NCI-H1092 (cell line): Measurements from ENCODE around the gene MBNL1.

ENCODE experiments used
- DNase-seq: peaks from one replicate; lab custom pipeline; 2025; lab: John Stamatoyannopoulos, UW

MBNL1 gene

DNA sequence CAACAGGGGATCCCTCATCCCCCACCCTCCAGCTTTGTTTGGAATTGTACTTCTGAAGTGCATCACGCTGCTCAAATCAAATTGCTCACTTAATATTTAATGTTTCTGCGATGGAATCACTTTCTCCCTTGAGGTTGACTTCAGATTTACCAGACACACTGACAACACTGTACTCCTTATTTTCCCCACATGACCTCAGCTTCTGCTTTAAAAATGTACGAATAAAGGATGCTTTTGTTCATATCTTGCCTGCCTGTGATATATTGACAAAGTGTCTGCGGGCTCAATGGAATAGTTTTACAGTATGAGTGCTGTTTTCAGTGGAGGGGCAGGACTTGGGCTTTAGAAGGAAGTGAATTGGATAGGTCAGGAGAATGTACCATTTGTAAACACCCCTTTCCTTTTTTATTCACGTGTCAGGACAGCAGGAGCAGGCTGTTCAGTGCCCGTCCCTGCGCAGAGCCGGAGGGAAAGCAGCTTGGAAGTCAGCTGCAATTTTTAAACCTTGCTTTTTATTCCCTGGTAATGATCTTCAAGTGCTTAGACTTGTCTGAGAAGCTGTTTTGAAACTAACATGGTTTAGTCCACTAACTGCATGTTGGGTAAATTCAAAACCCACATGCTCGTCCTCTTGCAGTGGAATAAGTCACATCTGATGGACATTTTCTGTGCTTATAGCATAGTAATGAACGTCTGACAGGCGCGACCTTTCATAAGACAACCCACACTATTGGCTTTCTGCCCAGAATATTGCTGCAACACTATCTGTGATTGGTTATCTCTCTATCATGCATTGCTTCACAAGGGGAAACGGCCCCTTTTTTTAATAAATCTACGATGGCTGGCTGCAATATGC, 29.9 kb downstream of the MBNL1 start:
- DNase-seq = peak; percentile 65

DNA sequence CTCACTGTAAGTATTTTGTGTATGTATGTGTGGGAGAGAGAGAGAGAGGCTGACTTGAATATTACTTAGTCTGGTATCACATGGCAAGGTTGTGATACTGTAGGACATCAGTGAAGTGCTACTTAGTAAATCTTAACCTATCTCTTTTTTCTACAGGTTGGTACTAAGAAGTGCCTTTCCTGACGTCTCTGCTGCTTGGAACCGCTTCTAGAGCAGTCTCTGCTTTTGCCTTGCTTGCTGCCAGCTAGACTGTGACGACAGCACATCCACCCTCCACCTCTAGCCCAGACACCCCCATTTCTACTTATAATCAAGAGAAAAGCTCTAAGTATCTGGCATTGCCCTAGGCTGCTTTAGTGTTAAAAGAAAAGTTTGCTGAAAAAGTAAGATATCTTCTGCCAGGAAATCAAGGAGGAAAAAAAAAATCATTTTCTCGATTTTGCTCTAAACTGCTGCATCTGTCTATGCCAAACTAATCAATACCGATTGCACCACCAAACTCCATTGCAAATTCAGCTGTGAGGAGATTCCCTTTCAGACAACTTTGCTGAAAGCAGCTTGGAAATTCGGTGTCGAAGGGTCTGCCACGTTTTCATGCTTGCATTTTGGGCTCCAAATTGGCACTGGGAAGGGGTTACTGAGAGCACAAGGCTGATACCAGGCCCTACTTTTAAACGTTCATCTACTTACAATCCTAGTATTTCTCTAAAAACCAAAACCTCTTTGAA, 30.7 kb downstream of the MBNL1 start:
- no peak for DNase-seq

DNA sequence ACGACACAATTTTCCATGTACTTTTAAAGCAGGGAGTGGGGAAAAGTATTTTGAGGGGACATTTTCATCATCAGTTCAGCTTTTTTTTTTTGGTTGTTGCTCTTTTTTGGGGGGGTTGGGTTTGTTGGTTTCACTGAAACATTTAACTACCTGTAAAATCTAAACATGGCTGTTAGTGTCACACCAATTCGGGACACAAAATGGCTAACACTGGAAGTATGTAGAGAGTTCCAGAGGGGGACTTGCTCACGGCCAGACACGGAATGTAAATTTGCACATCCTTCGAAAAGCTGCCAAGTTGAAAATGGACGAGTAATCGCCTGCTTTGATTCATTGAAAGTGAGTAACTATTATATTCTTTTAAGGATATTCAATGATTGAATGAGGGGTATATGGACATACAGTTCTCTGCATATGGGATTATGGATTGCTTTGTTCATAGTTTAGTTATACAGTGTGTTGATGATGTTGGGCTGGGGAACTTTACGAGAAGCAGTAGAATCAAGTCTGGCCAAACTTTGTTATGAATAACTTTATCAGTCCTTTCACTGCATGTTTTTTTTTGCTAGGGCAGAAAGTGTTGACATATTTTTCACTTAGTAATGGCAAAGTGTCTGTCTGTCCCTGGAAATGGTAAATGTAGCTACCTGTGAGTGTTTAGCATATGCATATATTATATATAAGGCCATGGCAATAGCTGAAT, 31.5 kb downstream of the MBNL1 start:
- DNase-seq = no peak

DNA sequence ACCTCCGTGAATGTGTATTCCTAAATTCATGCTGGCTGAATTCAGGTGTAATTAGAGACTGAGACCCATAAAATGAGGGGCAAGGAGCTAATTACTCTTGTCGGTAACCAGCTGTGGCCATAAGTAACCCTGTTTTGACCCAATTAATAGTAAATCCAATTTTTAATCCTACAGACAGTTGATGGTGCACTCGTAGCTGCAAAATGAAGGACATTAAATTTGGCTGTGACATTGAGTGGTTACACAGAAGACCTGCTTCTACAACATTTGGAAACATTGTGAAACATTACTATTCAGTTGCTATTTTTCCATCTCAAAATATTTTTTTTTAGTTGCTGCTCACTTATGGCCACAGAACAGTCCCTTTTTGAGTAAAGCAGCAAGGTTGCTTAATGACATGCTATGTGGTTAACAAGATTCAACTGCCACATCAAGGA, 33.0 kb downstream of the MBNL1 start:
- DNase-seq = no peak

DNA sequence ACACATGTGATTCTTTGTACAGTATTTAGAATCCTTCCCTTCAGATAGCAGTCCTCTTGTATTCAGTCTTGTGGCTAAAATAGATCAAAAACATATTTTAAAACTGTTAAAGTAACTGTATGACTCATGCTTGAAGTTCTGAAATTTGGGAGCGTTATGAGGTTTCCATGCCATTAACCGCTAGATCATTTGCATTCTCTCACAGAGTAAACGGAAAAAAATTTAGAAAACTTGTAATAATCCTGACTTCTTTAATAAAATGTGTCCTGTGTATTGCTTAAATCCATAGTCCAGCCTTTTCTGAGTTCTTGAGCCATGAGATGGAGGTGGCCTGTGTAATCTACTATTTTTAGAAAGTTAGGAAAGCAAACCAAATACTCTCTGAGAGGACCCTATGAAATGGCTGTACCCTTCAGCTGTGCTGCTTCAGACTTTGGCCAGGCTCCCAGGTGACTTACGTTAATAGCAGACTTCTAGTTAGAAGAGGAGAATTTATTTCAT, 33.8 kb downstream of the MBNL1 start:
- DNase-seq = no peak

DNA sequence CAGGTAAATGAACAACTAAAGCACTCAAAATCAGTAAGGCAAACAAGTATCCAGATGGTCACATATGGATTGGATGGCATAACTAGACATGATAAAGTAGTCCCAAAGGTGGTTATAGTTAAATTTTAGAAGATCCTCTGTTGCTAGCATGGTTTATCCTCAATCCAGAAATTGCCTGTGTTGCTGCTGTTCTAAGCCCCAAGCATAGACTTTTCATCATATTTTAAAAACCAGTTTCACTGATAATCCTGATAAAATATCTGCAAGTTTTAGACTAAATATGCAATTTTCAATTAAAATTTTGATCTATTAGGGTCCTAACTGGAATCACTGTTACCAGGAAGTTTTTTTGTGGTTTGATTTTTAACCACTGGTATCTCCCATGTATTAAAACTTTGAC, 35.4 kb downstream of the MBNL1 start:
- no peak for DNase-seq

DNA sequence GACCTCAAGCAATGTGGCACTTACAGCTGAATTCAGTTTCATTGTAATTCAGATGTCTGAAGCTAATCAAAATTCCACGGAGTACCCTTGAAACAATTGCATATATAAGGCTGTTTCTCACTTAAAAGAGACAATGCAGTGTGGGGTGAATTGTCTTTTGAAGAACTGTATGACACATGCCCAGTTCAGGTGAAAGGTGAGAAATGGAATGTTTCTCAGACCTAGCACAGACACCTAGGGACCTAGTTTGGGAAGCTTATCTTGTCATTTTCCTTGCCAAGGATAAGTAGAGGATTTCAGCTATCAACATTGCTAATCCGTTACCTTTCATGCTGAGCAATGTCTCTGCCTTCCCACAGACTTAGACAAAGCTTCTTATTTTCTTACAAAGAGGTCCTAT, 36.3 kb downstream of the MBNL1 start:
- no peak for DNase-seq

DNA sequence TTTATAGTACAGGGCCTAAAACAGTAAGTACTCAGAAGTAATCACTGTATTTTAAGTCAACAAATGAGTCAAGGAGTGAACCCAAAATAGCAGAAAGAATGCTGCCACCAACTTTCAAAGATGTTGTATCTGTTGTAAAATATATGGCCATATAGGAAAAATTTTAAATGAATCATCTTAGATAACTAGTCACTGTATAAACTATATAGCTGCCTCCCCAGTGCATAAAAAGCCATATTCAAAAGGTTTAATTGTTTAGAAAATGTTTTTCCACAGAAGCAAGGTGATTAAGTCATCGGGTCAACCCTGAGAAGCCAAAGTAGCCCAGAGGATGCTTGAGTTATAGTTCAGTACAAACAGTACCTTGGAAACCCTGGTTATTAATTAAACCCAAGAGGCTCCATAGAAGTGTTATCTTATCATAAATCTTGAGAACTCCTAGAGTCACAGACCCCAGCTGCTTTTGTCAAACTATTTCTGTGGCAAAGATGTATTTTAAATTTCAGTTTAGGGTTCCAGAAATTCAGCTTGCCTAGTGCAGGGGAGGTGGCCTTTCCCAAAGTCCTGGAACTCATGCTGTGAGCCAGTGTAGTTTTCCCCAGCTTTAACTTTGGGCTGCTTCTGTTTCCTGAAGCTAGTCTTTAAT, 39.2 kb downstream of the MBNL1 start:
- DNase-seq = no peak

DNA sequence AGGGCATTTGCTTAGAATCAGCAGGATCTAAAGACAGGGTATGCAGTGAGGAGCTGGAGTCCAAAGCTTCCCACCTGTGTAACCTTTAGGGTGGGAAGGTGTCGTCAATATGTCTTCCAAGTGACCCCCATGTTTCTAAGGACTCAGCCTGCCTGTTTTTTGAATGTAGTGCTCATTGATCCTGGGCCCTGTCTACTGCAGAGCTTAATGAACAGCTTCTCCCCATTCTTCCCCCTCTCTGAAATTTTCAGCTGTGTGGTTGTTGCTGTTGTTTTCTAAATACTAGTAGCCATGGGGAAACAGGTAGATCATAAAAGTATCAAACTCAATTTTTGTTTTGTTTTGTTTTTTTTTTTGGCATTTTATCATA, 39.7 kb downstream of the MBNL1 start:
- no peak for DNase-seq

DNA sequence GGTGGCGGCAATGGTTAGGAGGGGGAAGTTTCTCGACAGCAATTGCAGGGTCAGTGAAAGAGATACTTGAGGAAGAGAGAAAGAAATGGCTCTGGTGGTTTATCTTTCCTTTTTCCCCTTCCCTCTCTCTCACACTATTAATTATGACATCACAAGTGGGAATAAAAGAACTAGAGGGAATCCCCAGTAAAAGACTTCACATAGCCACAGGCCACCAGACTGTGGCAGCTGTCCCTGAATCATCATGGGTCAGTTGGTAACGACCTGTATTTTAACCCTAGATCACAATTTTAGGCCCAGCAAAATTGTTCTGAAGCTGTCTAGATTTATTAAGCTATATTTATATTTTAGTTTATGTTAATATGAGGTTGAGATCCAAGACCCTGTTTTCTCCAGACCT, 40.3 kb downstream of the MBNL1 start:
- DNase-seq = no peak

DNA sequence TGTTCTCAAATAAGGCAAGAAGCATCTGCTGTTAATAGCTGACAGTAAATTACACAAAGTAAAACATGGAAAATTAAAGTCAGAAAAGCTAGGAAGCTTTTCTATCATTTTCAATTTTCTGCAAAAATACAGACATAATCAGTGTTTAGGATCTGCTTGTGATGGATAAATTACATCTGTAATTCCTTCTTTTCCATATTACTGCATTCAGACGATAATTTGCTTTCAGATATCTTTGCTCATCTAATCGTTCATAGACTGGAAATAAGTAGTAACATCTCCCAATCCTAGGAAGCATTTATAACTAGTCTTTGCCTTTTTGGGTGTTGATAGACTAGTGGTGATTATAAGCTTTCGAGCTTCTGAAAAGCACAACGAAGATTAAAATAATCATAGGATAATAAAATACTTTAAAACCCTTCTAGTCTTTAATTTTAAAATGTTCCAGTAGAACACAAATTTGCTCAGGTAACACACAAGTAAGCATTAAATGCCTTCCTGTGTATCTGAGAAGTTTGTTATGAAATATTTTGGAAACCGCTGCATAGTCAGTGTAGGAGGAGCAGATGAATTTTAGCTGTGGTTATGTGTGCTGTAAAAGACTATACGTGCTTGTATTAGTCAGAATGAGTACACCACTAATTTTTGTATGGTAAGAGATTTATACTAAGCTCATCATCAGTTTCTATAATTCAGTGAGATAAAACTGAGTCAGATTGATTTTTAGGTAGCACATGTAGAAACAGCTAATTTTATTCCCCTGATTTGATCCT, 41.0 kb downstream of the MBNL1 start:
- no peak for DNase-seq

DNA sequence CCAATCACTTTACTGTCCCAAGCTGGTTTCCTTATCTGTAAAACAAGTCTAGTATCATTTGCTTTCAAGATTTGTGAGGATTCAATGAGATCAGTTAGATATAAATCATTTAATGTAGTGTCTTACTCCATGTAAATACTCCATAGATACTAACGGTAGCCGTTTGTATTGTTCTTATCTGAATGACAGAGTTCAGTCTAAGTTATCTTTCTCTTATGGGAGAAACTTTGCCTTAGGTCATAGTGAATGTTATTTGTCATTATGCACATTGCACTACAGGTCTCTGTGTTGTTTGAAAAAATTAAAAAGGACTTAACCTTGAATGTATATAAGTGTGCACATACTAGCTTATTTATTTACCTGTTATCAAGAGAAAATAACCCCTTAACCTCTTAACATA, 44.7 kb downstream of the MBNL1 start:
- no peak for DNase-seq

DNA sequence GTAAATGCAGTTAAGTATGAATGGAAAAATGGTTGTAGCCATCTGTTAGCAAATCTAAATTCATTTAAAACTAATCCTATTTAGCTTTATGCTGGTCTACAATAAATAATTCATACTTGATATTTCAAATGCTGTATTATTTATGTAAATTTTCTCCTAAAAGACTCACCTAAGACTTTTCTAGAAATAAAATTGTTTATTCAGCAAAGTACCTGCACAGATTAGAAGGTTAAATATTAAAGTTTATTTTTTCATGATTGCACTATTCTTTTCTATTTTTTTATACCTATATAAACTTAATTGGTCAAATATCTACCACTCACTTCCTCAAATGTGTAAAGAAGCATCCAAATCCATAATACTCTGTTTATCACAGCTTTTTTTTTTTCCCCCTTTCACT, 45.2 kb downstream of the MBNL1 start:
- no peak for DNase-seq

DNA sequence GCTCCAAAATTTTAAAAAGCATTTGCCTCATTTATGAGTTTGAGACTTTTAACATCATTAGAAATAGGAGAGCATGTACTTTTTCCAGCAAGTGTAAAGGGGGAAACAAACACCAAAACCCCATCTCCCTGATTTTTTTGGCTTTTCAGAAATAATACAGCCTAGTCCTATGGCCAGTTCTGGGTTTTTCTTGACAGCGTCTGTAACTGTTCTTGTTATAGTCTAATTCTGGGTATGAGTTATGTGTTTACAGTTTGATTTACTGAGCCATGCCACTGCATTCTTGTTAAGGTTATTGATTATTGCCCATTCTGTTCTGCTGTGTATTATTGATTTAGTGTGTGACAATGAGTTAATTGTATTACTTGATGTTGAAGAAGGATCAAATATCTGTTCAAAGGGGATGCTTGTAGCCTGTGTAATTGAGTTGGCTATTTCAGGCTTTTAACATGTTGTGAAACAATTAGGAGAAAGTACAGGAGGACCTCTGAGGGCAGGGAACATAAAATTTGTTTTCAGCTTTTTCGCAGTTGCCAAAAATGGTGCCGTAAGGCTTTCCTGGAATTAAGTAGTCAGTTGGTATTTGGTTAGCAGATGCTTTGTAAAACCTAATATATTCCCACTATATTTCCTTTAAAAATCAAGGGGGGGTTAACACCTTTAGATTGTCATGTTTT, 46.1 kb downstream of the MBNL1 start:
- DNase-seq = no peak

DNA sequence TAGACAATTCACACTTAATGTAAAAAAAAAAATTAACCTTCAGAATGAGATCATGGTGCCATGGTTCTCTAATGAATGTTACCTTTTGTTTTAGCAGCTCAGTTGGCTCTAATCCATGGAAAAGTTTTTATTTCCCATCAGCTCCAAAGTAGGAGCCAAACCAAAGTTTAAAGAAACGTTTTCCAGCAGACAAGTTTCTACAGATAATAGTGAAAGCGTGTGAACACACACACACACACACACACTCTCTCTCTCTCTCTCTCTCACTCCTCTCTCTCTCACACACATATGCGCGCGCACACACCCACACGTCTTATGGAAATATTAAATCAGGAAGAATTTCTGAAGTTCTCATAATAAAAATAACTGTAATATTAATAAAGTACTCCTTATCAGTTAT, 46.9 kb downstream of the MBNL1 start:
- DNase-seq = no peak

DNA sequence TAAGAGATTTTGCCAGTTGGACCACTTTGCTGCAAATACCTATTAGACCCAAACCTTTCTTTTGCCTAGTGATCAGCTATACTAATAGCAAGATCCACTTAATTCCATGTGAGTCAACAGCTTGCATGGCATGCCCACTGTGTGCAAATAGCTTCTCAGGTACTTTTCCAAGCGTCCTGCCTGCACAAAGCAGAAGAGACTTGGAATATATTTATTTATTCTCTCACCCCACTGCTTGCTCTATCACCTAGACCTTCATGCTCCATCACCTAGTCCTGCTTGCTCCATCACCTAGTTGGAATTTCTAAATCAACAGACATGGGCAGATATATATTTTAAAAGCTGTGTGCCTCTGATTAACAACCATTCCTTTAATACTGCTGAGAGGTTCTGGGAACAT, 47.6 kb downstream of the MBNL1 start:
- DNase-seq = no peak

DNA sequence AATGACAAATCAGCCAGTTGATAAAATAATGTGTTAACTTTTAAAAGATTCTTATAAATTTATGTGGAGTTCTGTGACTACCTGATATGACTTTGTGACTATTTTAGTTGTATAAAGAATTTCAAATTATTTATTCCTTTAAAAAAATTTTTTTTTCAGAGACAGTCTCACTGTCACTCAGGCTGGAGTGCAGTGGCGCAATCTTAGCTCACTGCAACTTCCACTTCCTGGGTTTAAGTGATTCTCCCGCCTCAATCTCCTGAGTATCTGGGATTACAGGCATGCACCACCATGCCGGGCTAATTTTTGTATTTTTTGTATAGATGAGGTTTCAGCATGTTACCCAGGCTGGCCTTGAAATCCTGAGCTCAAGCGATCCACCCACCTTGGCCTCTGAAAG, 48.5 kb downstream of the MBNL1 start:
- no peak for DNase-seq

DNA sequence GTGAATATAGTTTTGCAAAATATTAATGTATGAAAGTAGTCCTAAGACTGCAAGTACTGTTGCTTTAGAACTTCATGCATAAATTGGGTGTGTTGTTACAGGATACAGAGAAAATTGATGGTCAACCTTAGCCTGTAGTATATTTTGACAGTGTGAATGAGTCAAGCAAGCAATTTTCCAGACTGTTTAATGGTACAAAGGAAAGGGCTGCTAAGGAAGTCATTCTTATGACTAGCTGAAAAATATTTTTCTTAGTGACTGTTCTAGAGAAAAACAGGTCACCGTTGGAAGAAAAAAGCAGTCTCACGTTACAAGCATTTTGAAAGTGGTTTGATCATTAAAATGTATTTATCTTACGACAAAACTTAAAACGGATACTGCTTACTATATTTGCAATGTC, 49.2 kb downstream of the MBNL1 start:
- DNase-seq = no peak

DNA sequence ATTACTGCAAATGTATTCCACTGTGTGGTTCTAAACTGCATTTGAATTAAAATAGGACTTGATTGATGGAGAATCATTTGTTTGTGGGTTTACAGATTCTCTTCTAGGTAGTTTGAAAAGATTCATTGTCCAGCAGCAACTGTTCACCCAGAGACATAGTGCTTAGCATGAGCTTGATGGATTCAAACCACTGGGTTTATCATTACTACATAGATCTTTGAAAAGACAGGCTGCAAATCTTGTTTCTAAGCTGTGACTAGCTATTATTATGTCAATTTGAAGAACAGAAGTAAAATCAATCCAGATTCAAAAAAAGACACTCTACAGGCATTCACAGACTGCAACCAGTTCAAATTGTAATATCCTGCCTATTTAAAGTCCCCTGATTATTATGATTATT, 49.8 kb downstream of the MBNL1 start:
- no peak for DNase-seq

DNA sequence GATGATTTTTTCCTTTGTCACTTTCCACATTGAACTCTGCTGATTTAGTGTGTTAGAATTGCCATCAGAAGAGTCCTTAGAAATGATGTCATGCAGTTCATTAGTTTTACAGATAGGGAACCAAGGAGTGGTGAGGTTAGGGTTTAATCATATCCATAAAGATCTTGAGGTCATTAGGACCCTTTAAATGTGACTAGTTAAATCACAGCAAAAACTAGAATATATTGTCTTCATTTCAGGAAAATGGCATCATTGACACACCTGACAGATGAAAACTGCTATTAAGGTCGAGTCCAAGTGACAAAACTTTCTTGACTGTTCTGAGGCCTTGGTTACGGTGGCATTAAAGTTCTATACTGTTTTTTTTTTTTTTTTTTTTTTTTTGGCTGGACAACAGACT, 50.5 kb downstream of the MBNL1 start:
- DNase-seq = no peak
